Measurements from ENCODE around the gene PFKM. TPM values are rescaled to one million over a fixed set of nuclear protein-coding genes. Genes with fewer than 3 reads are reported as not detected.

The PFKM gene
- total RNA-seq, 1 donor from 2014 or later, result 41.8 TPM

DNA sequence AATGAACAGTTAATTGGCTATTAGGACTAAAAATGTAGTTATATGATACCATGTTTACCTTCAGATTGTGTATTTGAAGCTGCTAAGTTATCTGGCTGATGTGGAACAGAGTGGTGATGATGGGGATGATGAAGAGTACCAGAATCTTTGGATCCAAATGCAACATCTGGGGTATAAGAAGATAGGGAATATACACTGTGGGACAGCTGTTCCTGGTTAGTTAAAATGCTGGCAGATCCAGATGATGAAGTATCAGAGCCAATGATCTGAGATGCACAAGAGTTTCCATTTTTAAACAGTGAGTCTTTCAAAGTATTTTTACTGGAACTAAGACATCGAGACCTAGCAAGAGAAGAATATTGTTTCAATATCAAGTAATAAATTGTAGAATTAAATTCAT is 44.9 kb upstream of the PFKM start:
- TF ChIP-seq, protein P1, sequence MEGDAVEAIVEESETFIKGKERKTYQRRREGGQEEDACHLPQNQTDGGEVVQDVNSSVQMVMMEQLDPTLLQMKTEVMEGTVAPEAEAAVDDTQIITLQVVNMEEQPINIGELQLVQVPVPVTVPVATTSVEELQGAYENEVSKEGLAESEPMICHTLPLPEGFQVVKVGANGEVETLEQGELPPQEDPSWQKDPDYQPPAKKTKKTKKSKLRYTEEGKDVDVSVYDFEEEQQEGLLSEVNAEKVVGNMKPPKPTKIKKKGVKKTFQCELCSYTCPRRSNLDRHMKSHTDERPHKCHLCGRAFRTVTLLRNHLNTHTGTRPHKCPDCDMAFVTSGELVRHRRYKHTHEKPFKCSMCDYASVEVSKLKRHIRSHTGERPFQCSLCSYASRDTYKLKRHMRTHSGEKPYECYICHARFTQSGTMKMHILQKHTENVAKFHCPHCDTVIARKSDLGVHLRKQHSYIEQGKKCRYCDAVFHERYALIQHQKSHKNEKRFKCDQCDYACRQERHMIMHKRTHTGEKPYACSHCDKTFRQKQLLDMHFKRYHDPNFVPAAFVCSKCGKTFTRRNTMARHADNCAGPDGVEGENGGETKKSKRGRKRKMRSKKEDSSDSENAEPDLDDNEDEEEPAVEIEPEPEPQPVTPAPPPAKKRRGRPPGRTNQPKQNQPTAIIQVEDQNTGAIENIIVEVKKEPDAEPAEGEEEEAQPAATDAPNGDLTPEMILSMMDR (IDR thresholded peaks at IDR 0.05), result no peak
- intact Hi-C loops (cut with DNase I), result no loop called here
- Histone ChIP-seq H3K27me3 (no peaks in the 10 kb centered on the region), H3K9me3 (no peaks in the 10 kb centered on the region), H3K4me3 (no peak overlapping the region), H3K36me3 (peaks cover 60% of the 10 kb centered on the region), H3K4me1 (no peaks in the 10 kb centered on the region), H3K27ac (no peak overlapping the region)
- ATAC-seq (no peak), DNase-seq (no peak)

DNA sequence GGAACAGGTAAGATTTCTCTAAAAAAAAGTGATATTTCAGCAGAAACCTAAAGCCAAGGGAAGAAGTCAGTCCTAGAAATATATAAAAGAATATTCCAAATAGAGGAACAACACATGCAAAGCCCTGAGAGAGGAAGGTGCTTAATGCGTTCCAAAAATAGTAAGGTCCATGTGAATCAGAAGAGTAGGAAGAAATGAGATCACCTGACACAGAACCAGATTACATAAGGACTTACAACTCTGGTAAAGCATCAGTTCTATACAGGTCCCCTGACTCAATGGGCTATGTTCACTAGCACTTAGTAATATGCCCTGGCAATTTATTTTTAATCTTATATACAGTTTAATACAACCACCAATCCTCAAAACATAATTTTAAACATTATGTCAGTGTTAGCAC is 43.3 kb upstream of the PFKM start:
- Histone ChIP-seq H3K4me1 (no peaks in the 10 kb centered on the region), H3K36me3 (peaks cover 48% of the 10 kb centered on the region), H3K27me3 (no peaks in the 10 kb centered on the region), H3K4me3 (no peak overlapping the region), H3K27ac (no peak overlapping the region), H3K9me3 (no peaks in the 10 kb centered on the region)
- ATAC-seq (no peak), DNase-seq (no peak)
- TF ChIP-seq, protein P1 (IDR thresholded peaks at IDR 0.05), result no peak
- intact Hi-C loops (cut with DNase I), result no loop called here

DNA sequence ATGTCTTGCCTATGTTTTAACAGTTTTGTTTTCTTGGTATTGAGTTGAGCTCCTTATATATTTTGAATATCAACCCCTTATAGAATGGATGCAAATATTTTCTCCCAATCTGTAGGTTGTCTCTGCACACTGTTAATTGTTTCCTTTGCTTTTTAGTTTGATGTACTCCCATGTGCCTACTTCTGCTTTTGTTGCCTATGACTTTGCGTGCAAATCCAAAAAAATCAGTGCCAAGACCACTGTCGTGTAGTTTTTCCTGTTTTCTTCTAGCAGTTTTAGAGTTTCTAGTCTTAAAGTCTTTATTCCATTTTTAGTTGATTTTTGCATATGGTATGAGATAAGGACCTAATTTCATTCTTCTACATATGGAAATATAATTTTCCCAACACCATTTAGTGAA is 42.1 kb upstream of the PFKM start:
- DNase-seq, result no peak
- Histone ChIP-seq H3K27ac (no peak overlapping the region), H3K4me1 (no peaks in the 10 kb centered on the region), H3K4me3 (no peak overlapping the region), H3K36me3 (peaks cover 39% of the 10 kb centered on the region), H3K9me3 (no peaks in the 10 kb centered on the region), H3K27me3 (no peaks in the 10 kb centered on the region)
- intact Hi-C loops (cut with DNase I), result no loop called here
- no peak for ATAC-seq
- TF ChIP-seq, protein P1 (IDR thresholded peaks at IDR 0.05), result no peak

DNA sequence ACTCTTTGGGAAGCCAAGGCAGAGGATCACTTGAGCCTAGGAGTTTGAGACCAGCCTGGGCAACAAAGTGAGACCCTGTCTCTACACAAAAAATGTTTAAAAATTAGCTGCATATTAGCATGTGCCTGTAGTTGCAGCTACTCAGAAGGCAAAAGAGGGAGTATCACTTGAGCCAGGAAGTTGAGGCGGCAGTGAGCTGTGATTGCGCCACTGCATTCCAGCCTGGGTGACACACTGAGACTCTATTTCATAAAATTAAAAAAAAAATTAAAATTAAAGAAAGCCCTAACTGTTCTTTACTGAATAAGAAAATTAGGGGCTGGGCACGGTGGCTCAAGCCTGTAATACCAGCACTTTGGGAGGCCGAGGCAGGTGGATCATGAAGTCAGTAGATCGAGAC is 40.3 kb upstream of the PFKM start:
- no peaks in the 10 kb centered on the region for H3K4me1 ChIP-seq
- H3K36me3 ChIP-seq, result peaks cover 35% of the 10 kb centered on the region
- no peaks in the 10 kb centered on the region for H3K9me3 ChIP-seq
- no peak overlapping the region for H3K4me3 ChIP-seq
- ATAC-seq (peak; percentile 63), DNase-seq (peak; percentile 65)
- H3K27me3 ChIP-seq, result no peaks in the 10 kb centered on the region
- TF ChIP-seq, protein P1 (IDR thresholded peaks at IDR 0.05), result no peak
- intact Hi-C loops (cut with DNase I), result no loop called here
- H3K27ac ChIP-seq, result no peak overlapping the region

DNA sequence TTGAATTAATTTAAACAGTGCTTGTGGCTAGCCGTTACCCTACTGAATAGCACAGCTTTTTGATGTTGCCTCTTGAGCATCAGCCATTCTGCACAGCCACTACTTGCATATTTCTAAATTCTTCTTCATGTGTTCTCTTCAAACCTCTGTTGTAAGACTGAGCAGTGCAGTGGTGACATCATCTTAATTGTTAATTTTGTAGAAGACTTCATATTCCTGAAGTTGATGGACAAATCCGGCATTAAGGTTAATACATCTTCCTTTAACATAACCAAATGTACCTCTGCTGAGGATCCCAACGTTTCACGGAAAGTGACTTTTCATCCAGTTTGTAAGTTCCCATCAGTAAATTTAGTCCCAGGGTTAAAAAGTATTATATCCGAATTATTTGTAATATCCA is 38.9 kb upstream of the PFKM start:
- intact Hi-C loops (cut with DNase I), result no loop called here
- no peak for ATAC-seq
- H3K36me3 ChIP-seq, result peaks cover 30% of the 10 kb centered on the region

More for the DNA sequence above, 38.9 kb upstream of the PFKM start:
- Histone ChIP-seq H3K4me3 (no peak overlapping the region), H3K27ac (no peak overlapping the region), H3K4me1 (no peaks in the 10 kb centered on the region), H3K27me3 (no peaks in the 10 kb centered on the region), H3K9me3 (no peaks in the 10 kb centered on the region)
- no peak for DNase-seq
- TF ChIP-seq, protein P1 (IDR thresholded peaks at IDR 0.05), result no peak

Measured in upper lobe of right lung (tissue), 1 donor.